ENCODE measurements around the gene C5AR2.
"Not testable (repeated sequence)": the region's sequence is repeated elsewhere in the genome, so short reads cannot be mapped to it uniquely, and the experiment has no call there.

The C5AR2 gene

DNA sequence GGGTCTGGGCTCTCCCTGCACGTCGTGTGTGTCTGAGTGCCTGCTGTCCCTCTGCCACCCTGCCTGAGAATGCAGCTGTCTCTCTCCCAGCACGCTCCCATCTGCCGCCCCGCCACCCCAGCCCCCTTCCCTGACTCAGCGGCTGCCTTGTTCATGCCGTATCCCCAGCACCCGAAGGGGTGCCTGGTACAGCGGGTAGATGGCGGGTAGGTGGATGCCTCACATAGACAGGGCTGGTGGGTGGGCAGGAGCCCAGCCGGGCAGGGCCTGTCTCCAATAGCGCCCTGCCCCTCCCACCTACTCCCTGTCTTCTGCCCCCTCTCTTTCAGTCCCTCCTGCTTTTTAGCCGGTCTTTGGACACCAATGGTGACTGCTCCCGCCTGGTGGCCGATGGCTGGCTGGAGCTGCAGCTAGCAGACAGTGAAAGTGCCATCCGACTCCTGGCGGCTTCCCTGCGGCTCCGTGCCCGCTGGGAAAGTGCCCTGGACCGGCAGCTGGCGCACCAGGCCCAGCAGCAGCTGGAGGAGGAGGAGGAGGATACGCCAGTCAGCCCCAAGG, 47.5 kb downstream of the C5AR2 start:
- Histone ChIP-seq H3K4me3 (ENCODE audit: low read length) (no peak overlapping the region), H3K36me3 (replicated peaks; ENCODE audit: low read depth, low read length) (peaks cover 54% of the 10 kb centered on the region), H2AFZ (ENCODE audit: low read depth, low read length) (no peak overlapping the region), H3K79me2 (ENCODE audit: low read length) (no peaks in the 10 kb centered on the region), H4K20me1 (ENCODE audit: insufficient read depth, low read length) (no peaks in the 10 kb centered on the region), H3K4me2 (ENCODE audit: low read length) (no peak overlapping the region), H3K27me3 (ENCODE audit: low read depth, low read length) (no peaks in the 10 kb centered on the region), H3K9ac (ENCODE audit: low read length) (no peak overlapping the region), H3K4me1 (ENCODE audit: low read length) (no peaks in the 10 kb centered on the region), H3K27ac (ENCODE audit: low read length) (no peak overlapping the region), H3K9me3 (ENCODE audit: insufficient read depth, low read length) (no peaks in the 10 kb centered on the region)
- no peak for TF ChIP-seq EZH2phosphoT487 (IDR thresholded peaks at IDR 0.05; ENCODE audit: low read depth)
- TF ChIP-seq, protein P1, sequence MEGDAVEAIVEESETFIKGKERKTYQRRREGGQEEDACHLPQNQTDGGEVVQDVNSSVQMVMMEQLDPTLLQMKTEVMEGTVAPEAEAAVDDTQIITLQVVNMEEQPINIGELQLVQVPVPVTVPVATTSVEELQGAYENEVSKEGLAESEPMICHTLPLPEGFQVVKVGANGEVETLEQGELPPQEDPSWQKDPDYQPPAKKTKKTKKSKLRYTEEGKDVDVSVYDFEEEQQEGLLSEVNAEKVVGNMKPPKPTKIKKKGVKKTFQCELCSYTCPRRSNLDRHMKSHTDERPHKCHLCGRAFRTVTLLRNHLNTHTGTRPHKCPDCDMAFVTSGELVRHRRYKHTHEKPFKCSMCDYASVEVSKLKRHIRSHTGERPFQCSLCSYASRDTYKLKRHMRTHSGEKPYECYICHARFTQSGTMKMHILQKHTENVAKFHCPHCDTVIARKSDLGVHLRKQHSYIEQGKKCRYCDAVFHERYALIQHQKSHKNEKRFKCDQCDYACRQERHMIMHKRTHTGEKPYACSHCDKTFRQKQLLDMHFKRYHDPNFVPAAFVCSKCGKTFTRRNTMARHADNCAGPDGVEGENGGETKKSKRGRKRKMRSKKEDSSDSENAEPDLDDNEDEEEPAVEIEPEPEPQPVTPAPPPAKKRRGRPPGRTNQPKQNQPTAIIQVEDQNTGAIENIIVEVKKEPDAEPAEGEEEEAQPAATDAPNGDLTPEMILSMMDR (IDR thresholded peaks at IDR 0.05; ENCODE audit: low read depth, low read length), result no peak

DNA sequence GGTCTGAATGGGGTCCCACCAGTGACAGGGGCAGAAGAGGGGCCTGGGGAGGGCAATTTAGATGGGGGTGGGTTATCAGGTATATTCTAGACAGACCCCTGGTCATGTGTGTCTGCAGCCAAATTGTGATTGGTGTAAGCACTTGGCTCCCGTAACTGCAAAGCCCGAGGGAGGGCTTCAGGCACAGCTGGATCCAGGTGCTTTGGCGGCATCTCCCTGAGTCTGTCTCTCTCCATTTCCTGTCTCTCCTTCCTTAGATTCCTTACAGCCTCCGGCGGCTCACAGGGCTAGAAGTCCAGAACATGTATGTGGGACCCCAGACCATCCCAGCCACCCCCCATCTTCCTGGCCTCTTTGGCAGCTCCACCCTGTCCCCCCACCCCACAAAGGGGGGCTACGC, 48.6 kb downstream of the C5AR2 start:
- TF ChIP-seq, protein P1 (IDR thresholded peaks at IDR 0.05; ENCODE audit: low read depth, low read length), result no peak
- no peak for TF ChIP-seq EZH2phosphoT487 (IDR thresholded peaks at IDR 0.05; ENCODE audit: low read depth)
- no peak overlapping the region for H3K4me3 ChIP-seq (ENCODE audit: low read length)
- peaks cover 43% of the 10 kb centered on the region for H3K36me3 ChIP-seq (replicated peaks; ENCODE audit: low read depth, low read length)
- no peak overlapping the region for H3K4me2 ChIP-seq (ENCODE audit: low read length)
- no peak overlapping the region for H2AFZ ChIP-seq (ENCODE audit: low read depth, low read length)
- H3K9ac ChIP-seq (ENCODE audit: low read length), result no peak overlapping the region
- H3K9me3 ChIP-seq (ENCODE audit: insufficient read depth, low read length), result no peaks in the 10 kb centered on the region
- H3K27ac ChIP-seq (ENCODE audit: low read length), result no peak overlapping the region
- no peaks in the 10 kb centered on the region for H4K20me1 ChIP-seq (ENCODE audit: insufficient read depth, low read length)
- no peaks in the 10 kb centered on the region for H3K4me1 ChIP-seq (ENCODE audit: low read length)
- no peaks in the 10 kb centered on the region for H3K79me2 ChIP-seq (ENCODE audit: low read length)
- H3K27me3 ChIP-seq (ENCODE audit: low read depth, low read length), result no peaks in the 10 kb centered on the region

DNA sequence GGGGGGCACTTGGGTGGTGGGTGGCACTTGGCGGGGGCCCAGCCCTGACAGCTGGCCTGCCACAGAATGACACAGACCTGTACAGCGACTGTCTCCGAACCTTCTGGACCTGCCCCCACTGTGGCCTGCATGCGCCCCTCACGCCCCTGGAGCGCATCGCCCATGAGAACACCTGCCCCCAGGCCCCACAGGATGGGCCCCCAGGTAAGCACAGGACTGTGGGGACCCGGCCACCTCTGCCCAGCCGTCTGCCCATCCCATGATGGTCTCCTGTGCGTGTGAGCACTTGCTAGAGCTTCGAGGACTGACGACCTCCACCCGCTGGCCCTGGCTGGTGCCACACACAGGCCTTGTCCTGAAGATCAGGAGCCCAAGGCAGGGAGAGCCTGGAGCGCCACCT, 49.1 kb downstream of the C5AR2 start:
- no peaks in the 10 kb centered on the region for H4K20me1 ChIP-seq (ENCODE audit: insufficient read depth, low read length)
- no peak overlapping the region for H3K9ac ChIP-seq (ENCODE audit: low read length)
- no peaks in the 10 kb centered on the region for H3K9me3 ChIP-seq (ENCODE audit: insufficient read depth, low read length)
- H3K27me3 ChIP-seq (ENCODE audit: low read depth, low read length), result no peaks in the 10 kb centered on the region
- H3K4me2 ChIP-seq (ENCODE audit: low read length), result no peak overlapping the region
- TF ChIP-seq EZH2phosphoT487 (IDR thresholded peaks at IDR 0.05; ENCODE audit: low read depth), result no peak
- TF ChIP-seq, protein P1 (IDR thresholded peaks at IDR 0.05; ENCODE audit: low read depth, low read length), result no peak
- H3K79me2 ChIP-seq (ENCODE audit: low read length), result no peaks in the 10 kb centered on the region
- no peak overlapping the region for H3K27ac ChIP-seq (ENCODE audit: low read length)
- peaks cover 37% of the 10 kb centered on the region for H3K36me3 ChIP-seq (replicated peaks; ENCODE audit: low read depth, low read length)
- no peak overlapping the region for H2AFZ ChIP-seq (ENCODE audit: low read depth, low read length)
- H3K4me1 ChIP-seq (ENCODE audit: low read length), result no peaks in the 10 kb centered on the region
- no peak overlapping the region for H3K4me3 ChIP-seq (ENCODE audit: low read length)

DNA sequence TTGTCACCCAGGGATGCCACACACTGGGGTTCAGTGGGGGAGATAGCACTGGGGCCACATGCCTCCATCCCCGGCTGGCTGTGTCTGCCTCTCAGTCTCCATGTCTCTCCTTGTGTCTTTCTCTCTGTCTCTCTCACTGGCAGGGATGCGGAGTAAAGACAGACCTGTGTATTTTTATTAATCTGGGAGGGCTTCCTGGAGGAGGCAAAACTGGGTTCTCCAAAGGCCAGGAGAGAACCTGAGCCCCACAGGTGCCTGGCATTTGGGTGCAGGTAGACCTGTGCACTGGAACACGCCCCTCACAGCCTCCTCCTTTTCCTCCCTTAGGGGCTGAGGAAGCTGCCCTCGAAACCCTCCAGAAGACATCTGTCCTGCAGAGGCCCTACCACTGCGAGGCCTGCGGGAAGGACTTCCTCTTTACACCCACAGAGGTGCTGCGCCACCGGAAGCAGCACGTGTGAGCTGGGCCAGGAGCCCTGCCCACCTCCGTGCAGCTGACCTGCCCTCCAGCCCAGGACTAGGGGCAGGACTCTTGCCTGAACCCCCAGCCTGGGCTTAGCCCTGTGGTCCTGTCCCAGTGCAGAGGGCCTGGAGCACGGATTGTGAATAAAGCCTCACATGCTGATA, 49.8 kb downstream of the C5AR2 start:
- H3K36me3 ChIP-seq (replicated peaks; ENCODE audit: low read depth, low read length), result peaks cover 36% of the 10 kb centered on the region

DNA sequence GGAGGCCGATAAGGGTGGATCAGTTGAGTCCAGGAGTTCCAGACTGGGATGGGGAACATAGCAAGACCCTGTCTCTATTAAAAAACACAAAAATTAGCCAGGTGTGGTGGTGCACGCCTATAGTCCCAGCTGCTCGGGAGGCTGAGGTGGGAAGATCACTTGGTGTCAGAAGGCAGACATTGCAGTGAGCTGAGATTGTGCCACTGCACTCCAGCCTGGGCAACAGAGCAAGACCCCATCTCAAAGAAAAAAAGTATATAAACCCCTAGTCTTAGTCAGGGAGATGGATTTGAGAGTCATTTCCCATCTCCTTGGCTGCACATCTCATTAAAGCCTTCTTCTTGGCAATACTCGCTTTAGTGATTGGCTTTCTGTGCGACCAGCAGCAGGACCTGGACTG, 51.9 kb downstream of the C5AR2 start:
- not testable (repeated sequence) for H3K27ac ChIP-seq (ENCODE audit: low read length); H3K9ac ChIP-seq (ENCODE audit: low read length); H3K27me3 ChIP-seq (ENCODE audit: low read depth, low read length); H3K4me2 ChIP-seq (ENCODE audit: low read length); H3K9me3 ChIP-seq (ENCODE audit: insufficient read depth, low read length); H3K4me3 ChIP-seq (ENCODE audit: low read length); H3K79me2 ChIP-seq (ENCODE audit: low read length); H3K4me1 ChIP-seq (ENCODE audit: low read length); H4K20me1 ChIP-seq (ENCODE audit: insufficient read depth, low read length); H2AFZ ChIP-seq (ENCODE audit: low read depth, low read length)
- peaks cover 29% of the 10 kb centered on the region for H3K36me3 ChIP-seq (replicated peaks; ENCODE audit: low read depth, low read length)

More for the DNA sequence above, 49.8 kb downstream of the C5AR2 start:
- H2AFZ ChIP-seq (ENCODE audit: low read depth, low read length), result no peak overlapping the region
- no peak overlapping the region for H3K4me2 ChIP-seq (ENCODE audit: low read length)
- no peak overlapping the region for H3K27ac ChIP-seq (ENCODE audit: low read length)
- H3K27me3 ChIP-seq (ENCODE audit: low read depth, low read length), result no peaks in the 10 kb centered on the region
- no peaks in the 10 kb centered on the region for H3K79me2 ChIP-seq (ENCODE audit: low read length)
- TF ChIP-seq, protein P1 (IDR thresholded peaks at IDR 0.05; ENCODE audit: low read depth, low read length), result no peak
- H3K9me3 ChIP-seq (ENCODE audit: insufficient read depth, low read length), result no peaks in the 10 kb centered on the region
- no peak overlapping the region for H3K4me3 ChIP-seq (ENCODE audit: low read length)
- no peaks in the 10 kb centered on the region for H3K4me1 ChIP-seq (ENCODE audit: low read length)
- no peaks in the 10 kb centered on the region for H4K20me1 ChIP-seq (ENCODE audit: insufficient read depth, low read length)
- no peak overlapping the region for H3K9ac ChIP-seq (ENCODE audit: low read length)

DNA sequence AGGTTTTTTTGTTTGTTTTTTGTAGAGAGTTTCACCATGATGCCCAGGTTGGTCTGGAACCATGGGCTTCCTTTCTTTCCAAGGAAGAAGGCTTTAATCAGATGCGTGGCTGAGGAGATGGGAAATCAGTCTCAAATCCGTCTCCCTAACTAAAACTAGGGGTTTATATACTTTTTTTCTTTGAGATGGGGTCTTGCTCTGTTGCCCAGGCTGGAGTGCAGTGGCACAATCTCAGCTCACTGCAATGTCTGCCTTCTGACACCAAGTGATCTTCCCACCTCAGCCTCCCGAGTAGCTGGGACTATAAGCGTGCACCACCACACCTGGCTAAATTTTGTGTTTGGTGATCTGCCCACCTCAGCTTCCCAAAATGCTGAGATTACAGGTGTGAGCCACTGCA, 52.6 kb downstream of the C5AR2 start:
- H3K27me3 ChIP-seq (ENCODE audit: low read depth, low read length); H3K79me2 ChIP-seq (ENCODE audit: low read length); H3K9me3 ChIP-seq (ENCODE audit: insufficient read depth, low read length); H3K4me2 ChIP-seq (ENCODE audit: low read length); H3K4me1 ChIP-seq (ENCODE audit: low read length); H3K4me3 ChIP-seq (ENCODE audit: low read length); H3K27ac ChIP-seq (ENCODE audit: low read length); H4K20me1 ChIP-seq (ENCODE audit: insufficient read depth, low read length); H3K9ac ChIP-seq (ENCODE audit: low read length); H2AFZ ChIP-seq (ENCODE audit: low read depth, low read length): not testable (repeated sequence)
- peaks cover 27% of the 10 kb centered on the region for H3K36me3 ChIP-seq (replicated peaks; ENCODE audit: low read depth, low read length)
